GM19023 (cell line): ENCODE data around the gene BSN.
A peak's percentile ranks its signal among the peaks of the same experiment; 100 is the strongest.

Experiments
- ATAC-seq: cut with Tn5 transposase; IDR thresholded peaks from one replicate; pipeline ENCODE4 v1.9.1; 2021; ENCODE audit warnings: mild to moderate bottlenecking, moderate library complexity; ENCODE audit not compliant: unreplicated experiment

The BSN gene

GRCh38 chr3:49553692-49554632, at the start of gene BSN:
TSS of gene BSN (plus strand) at chr3:49554477. CDS start at chr3:49554603, 126 bp downstream.
- ATAC-seq: peak; percentile 75

- no peak for ATAC-seq
These were observed 47.4 kb upstream of the BSN start for GRCh38 chr3:49506906-49507305.

GRCh38 chr3:49509028-49509561, 45.2 kb upstream of the BSN start:
- ATAC-seq: no peak

- no peak for ATAC-seq
These were observed 42.6 kb upstream of the BSN start for GRCh38 chr3:49511639-49512038.

- no peak for ATAC-seq
These were observed 41.4 kb upstream of the BSN start for GRCh38 chr3:49512781-49513355.

GRCh38 chr3:49513494-49514124, 40.7 kb upstream of the BSN start:
- no peak for ATAC-seq

- no peak for ATAC-seq
These were observed 36.3 kb upstream of the BSN start for GRCh38 chr3:49518016-49518415.

GRCh38 chr3:49518441-49518840, 35.8 kb upstream of the BSN start:
- no peak for ATAC-seq

GRCh38 chr3:49519296-49519695, 35.0 kb upstream of the BSN start:
- ATAC-seq: no peak

GRCh38 chr3:49519916-49520385, 34.3 kb upstream of the BSN start:
- no peak for ATAC-seq

- no peak for ATAC-seq
These were observed 30.2 kb upstream of the BSN start for GRCh38 chr3:49523756-49524747.

GRCh38 chr3:49529567-49529966, 24.7 kb upstream of the BSN start:
- no peak for ATAC-seq

- no peak for ATAC-seq
These were observed 24.0 kb upstream of the BSN start for GRCh38 chr3:49530231-49530630.

GRCh38 chr3:49530701-49531100, 23.6 kb upstream of the BSN start:
- no peak for ATAC-seq

GRCh38 chr3:49531218-49531617, 23.1 kb upstream of the BSN start:
- no peak for ATAC-seq

GRCh38 chr3:49531715-49532114, 22.6 kb upstream of the BSN start:
- no peak for ATAC-seq

GRCh38 chr3:49533031-49533430, 21.2 kb upstream of the BSN start:
- no peak for ATAC-seq

- no peak for ATAC-seq
These were observed 20.3 kb upstream of the BSN start for GRCh38 chr3:49533786-49534519.

- ATAC-seq: no peak
These were observed 19.5 kb upstream of the BSN start for GRCh38 chr3:49534581-49535441.
